Left renal pelvis (tissue), 4 donors: ENCODE results near the gene CD207. TPM values are rescaled to one million over a fixed set of nuclear protein-coding genes. Genes with fewer than 3 reads are reported as not detected.
"Not testable (repeated sequence)": the region's sequence is repeated elsewhere in the genome, so short reads cannot be mapped to it uniquely, and the experiment has no call there.

Experiments used
- DNase-seq, 4 donors: peaks; one replicate each; pipeline ENCODE4 v3.0.0-alpha.2; 2013; ENCODE audit warnings: low read depth in 4 of 4, low spot score in 3 of 4
- polyA plus RNA-seq, 4 donors: library from polyadenylated mRNA; unstranded; fragments of 120-200 nt; gene quantifications; one replicate each; pipeline ENCODE4 v1.2.1, GENCODE V29; 2013; ENCODE audit not compliant: insufficient read length in 4 of 4

The CD207 gene
- polyA plus RNA-seq, 4 donors: 0.09 to 0.14 (median 0.10) TPM; not detected in 1

GRCh38 chr2:70830366-70830765 is 5.2 kb downstream of the CD207 start:
- no peak for DNase-seq

- no peak for DNase-seq
Measured at GRCh38 chr2:70829916-70830315, 5.7 kb downstream of the CD207 start.

GRCh38 chr2:70828914-70829824 is 6.4 kb downstream of the CD207 start:
- no peak for DNase-seq

GRCh38 chr2:70828115-70828514 is 7.5 kb downstream of the CD207 start:
- DNase-seq: no peak

DNA sequence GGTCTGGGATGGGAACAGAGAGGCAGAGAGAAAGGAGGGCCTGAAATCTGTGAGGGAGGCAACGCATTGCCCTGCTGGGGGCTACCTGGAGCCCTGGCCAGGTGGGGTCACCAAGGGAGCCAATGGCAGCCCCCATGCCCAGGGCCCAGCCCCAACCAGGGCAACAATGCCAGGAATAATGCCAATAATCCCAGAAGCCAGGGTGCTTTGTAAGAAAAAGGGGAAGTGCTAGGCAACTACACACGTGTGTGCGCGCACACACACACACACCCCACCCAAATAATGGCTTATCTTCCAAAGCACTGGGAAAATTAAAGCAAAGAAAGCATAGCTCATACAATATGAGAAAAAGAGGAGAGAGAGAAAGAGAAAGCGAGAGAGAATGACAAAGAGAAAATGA is 8.2 kb downstream of the CD207 start:
- DNase-seq: no peak

- no peak for DNase-seq
Measured at GRCh38 chr2:70826696-70827350, 8.8 kb downstream of the CD207 start.

- DNase-seq: no peak
Measured at GRCh38 chr2:70823249-70823648, 12.4 kb downstream of the CD207 start.

DNA sequence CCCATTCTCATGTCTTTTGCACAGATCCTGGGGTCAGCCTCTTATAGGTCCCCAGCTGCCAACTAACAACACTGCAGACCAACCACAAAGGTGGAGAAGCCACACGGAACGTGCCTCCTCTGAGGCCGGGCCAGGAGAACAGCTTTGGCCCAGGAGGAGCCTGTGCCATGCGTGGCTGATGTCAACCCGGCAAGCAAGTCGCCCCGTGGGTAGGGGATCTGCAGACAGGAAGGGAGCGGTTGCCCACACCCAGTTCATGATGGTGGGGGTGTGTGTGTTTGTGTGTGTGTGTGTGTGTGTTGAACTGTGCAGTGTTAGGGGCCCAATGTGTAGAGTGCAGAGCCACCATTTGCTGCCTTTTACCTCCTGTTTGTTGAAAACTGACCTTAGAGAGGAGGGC is 12.8 kb downstream of the CD207 start:
- DNase-seq: no peak

- DNase-seq: no peak
Measured at GRCh38 chr2:70820499-70820898, 15.1 kb downstream of the CD207 start, which contains the start of gene CLEC4F. Gene CLEC4F (minus strand): TSS chr2:70820599. CDS start chr2:70820523, 76 bp downstream.

DNA sequence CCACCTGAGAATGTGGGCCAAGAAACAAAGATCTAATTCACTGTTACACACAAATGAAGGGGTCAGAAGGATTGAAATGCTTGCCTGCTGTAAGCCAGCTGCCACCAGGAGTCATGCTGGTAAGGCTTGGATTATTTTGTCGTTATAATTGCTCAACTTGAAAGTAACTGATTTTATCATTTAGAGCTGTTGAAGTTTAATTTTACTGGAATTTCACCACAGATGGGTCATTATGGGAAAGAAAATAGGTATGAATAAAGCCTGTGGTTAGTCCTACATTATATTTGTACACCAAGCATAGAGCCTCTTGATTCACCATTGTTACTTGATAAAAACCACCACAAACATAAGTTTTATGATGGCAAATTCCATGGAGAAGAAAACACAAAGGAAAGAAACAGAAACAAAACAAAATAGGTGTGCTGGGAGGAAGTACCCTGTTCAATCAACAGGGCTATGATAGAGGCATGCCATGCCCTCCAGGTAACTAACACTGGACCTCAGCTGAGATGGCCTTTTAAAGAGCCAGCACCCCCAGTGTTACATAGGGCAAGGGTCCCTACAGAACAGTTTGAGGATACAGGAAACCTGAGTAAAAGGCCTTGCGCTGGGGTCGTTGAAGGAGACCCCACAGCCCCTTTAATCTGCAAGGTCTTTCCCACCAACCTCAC is 18.2 kb downstream of the CD207 start:
- DNase-seq: no peak

- no peak for DNase-seq
Measured at GRCh38 chr2:70816726-70817125, 18.9 kb downstream of the CD207 start.

- DNase-seq: no peak
Measured at GRCh38 chr2:70808983-70809958, 26.3 kb downstream of the CD207 start.

DNA sequence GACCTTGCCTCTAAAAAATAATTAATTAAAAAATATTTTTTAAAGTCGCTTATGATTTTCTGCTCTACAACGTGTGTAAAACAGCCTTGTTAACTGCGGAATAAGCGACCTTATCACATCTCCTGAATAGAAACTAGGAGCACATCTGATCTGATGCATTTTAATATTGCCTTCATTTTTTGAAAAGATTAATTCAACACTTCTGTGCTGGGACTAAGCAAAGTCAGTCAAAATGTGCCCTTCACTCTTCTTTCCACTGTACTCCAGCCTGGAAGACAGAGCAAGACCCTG is 27.8 kb downstream of the CD207 start:
- DNase-seq: no peak

- no peak for DNase-seq
Measured at GRCh38 chr2:70807102-70807827, 28.4 kb downstream of the CD207 start.

GRCh38 chr2:70806620-70807019 is 29.0 kb downstream of the CD207 start:
- DNase-seq: no peak

- DNase-seq: no peak
Measured at GRCh38 chr2:70806013-70806412, 29.6 kb downstream of the CD207 start.

- DNase-seq: no peak
Measured at GRCh38 chr2:70801607-70802263, 33.9 kb downstream of the CD207 start.

GRCh38 chr2:70799706-70800105 is 35.9 kb downstream of the CD207 start:
- DNase-seq: no peak

GRCh38 chr2:70797996-70798395 is 37.6 kb downstream of the CD207 start:
- DNase-seq: not testable (repeated sequence)
